ENCODE results near the gene C8G. TPM values are rescaled to one million over a fixed set of nuclear protein-coding genes. Genes with fewer than 3 reads are reported as not detected.
A peak's percentile ranks its signal among the peaks of the same experiment; 100 is the strongest.

The C8G gene
- total and polyA plus RNA-seq, 2 of the 13 experiments (the other 11 are each of a cell fraction or from before 2014, with no cell fraction given), result 4.9 to 12.8 TPM

GRCh38 chr9:136949817-136950655, 5.0 kb downstream of the C8G start (continued):
- TF ChIP-seq MED8 (CRISPR knock-in tag; IDR thresholded peaks at IDR 0.05; ENCODE audit: insufficient replicate concordance) (no peak), ZSCAN20 (CRISPR knock-in tag; IDR thresholded peaks at IDR 0.05; ENCODE audit: borderline replicate concordance) (no peak), NFKB2 (CRISPR knock-in tag; IDR thresholded peaks at IDR 0.05; ENCODE audit: borderline replicate concordance) (no peak), ZNF496 (CRISPR knock-in tag; IDR thresholded peaks at IDR 0.05; ENCODE audit: insufficient replicate concordance) (no peak), HNRNPH1 (optimal IDR thresholded peaks at IDR 0.05; ENCODE audit: low read depth, low read length) (no peak), GTF2F1 (IDR thresholded peaks at IDR 0.05; ENCODE audit: low read length) (no peak), TCF7 (IDR thresholded peaks at IDR 0.05; ENCODE audit: low read depth) (no peak), PBX2 (CRISPR knock-in tag; IDR thresholded peaks at IDR 0.05) (no peak), TRIM22 (IDR thresholded peaks at IDR 0.05) (no peak), ZNF788 (CRISPR knock-in tag; IDR thresholded peaks at IDR 0.05; ENCODE audit: borderline replicate concordance) (peak; percentile 60; the same call in 1 of the 2 replicates), MED13 (CRISPR knock-in tag; IDR thresholded peaks at IDR 0.05) (peak; percentile 70), BRD4 (CRISPR knock-in tag; IDR thresholded peaks at IDR 0.05) (peak; percentile 80), ZNF17 (CRISPR knock-in tag; IDR thresholded peaks at IDR 0.05) (no peak), EEA1 (CRISPR knock-in tag; IDR thresholded peaks at IDR 0.05; ENCODE audit: borderline replicate concordance) (0 out of 2 replicates have a peak, but pooled peaks have one; percentile 74), AKAP8 (CRISPR knock-in tag; IDR thresholded peaks at IDR 0.05) (no peak; the same call in 1 of the 2 replicates), ZNF121 (CRISPR knock-in tag; IDR thresholded peaks at IDR 0.05) (no peak), ZNF33B (CRISPR knock-in tag; IDR thresholded peaks at IDR 0.05) (no peak), ZNF136 (CRISPR knock-in tag; IDR thresholded peaks at IDR 0.05; ENCODE audit: low read depth) (no peak), SMAD3 (CRISPR knock-in tag; IDR thresholded peaks at IDR 0.05) (no peak), ZNF776 (CRISPR knock-in tag; IDR thresholded peaks at IDR 0.05) (no peak; the same call in 1 of the 2 replicates)
- TF ChIP-seq, protein P1, sequence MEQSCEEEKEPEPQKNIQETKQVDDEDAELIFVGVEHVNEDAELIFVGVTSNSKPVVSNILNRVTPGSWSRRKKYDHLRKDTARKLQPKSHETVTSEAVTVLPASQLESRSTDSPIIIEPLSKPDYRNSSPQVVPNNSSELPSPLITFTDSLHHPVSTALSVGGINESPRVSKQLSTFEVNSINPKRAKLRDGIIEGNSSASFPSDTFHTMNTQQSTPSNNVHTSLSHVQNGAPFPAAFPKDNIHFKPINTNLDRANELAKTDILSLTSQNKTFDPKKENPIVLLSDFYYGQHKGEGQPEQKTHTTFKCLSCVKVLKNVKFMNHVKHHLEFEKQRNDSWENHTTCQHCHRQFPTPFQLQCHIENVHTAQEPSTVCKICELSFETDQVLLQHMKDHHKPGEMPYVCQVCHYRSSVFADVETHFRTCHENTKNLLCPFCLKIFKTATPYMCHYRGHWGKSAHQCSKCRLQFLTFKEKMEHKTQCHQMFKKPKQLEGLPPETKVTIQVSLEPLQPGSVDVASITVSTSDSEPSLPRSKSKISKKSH (CRISPR knock-in tag; IDR thresholded peaks at IDR 0.05; ENCODE audit: borderline replicate concordance), result peak; percentile 50; the same call in 1 of the 2 replicates
- TF ChIP-seq, protein P2, sequence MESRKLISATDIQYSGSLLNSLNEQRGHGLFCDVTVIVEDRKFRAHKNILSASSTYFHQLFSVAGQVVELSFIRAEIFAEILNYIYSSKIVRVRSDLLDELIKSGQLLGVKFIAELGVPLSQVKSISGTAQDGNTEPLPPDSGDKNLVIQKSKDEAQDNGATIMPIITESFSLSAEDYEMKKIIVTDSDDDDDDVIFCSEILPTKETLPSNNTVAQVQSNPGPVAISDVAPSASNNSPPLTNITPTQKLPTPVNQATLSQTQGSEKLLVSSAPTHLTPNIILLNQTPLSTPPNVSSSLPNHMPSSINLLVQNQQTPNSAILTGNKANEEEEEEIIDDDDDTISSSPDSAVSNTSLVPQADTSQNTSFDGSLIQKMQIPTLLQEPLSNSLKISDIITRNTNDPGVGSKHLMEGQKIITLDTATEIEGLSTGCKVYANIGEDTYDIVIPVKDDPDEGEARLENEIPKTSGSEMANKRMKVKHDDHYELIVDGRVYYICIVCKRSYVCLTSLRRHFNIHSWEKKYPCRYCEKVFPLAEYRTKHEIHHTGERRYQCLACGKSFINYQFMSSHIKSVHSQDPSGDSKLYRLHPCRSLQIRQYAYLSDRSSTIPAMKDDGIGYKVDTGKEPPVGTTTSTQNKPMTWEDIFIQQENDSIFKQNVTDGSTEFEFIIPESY (CRISPR knock-in tag; IDR thresholded peaks at IDR 0.05), result no peak; the same call in 1 of the 2 replicates
- TF ChIP-seq, protein P3, sequence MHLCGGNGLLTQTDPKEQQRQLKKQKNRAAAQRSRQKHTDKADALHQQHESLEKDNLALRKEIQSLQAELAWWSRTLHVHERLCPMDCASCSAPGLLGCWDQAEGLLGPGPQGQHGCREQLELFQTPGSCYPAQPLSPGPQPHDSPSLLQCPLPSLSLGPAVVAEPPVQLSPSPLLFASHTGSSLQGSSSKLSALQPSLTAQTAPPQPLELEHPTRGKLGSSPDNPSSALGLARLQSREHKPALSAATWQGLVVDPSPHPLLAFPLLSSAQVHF (CRISPR knock-in tag; IDR thresholded peaks at IDR 0.05), result peak; percentile 58; the same call in 1 of the 2 replicates
